H1 (cell line): ENCODE results near the gene OR5AU1. TPM values are rescaled to one million over a fixed set of nuclear protein-coding genes. Genes with fewer than 3 reads are reported as not detected.

Experiments
- HDAC6 ChIP-seq: IDR thresholded peaks from one replicate; pipeline ENCODE4 v1.7.1; 2012; ENCODE audit warnings: low read depth, mild to moderate bottlenecking, inconsistent platforms, low read length, moderate library complexity
- polyA plus RNA-seq, 7 experiments: library from polyadenylated mRNA; depleted of rRNA in 3 of 7; stranded (reverse) in 5 of 7; unstranded in 2 of 7; fragments of >200 nt in 5 of 7; fragments of 200-250 nt in 2 of 7; gene quantifications; 1 replicate in 5 of 7; 2 replicates in 1 of 7; 4 replicates in 1 of 7; pipeline versions ENCODE4 v1.2.1 to v1.2.3, GENCODE V29; 2011 to 2013; ENCODE audit warnings: missing spikeins in 2 of 7, mixed read lengths in 2 of 7
- total RNA-seq: library from RNA; stranded (reverse); fragmentation: NEBNext Ultra II Directional; extraction: Animal tissue kit (Norgen Biotek cat#: 25700); gene quantifications from 2 replicates; pipeline ENCODE4 v1.2.1, GENCODE V29; 2021

The OR5AU1 gene
- total and polyA plus RNA-seq, 2 of the 8 experiments (the other 6 are each of a cell fraction or from before 2014, with no cell fraction given) = not detected

- no peak for TF ChIP-seq HDAC6
Measured at GRCh38 chr14:21123429-21123828, 32.4 kb downstream of the OR5AU1 start (continued).
